ENCODE data around the gene PRC1.

PRC1 gene

GRCh38 chr15:90954712-90955623, 39.4 kb downstream of the PRC1 start, which contains the start of gene RCCD1:
RCCD1 (plus strand) TSS chr15:90954884; CDS start chr15:90956735, 1,851 bp downstream.
- peak; percentile 87 for DNase-seq

GRCh38 chr15:90953947-90954711, 40.2 kb downstream of the PRC1 start:
- no peak for DNase-seq

- DNase-seq = no peak
Measured at GRCh38 chr15:90952901-90953677, 41.2 kb downstream of the PRC1 start.

DNA sequence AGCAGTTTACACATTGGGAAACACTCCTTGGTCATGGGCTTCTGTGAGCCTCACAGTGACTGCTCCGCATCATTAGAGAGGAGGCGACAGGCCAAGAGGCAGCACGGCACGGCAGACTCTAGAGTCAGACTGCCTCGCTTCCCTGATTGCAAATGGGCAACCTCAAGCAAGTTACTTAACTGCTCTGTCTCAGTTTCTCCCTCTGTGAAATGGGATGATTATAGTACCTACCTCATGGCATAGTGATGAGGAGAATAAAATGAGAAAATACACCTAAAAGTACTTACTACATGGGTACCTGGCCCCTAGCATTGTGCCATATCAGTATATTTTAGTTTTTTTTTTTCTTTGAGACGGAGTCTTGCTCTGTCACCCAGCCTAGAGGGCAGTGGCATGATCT, 43.7 kb downstream of the PRC1 start:
- no peak for DNase-seq

DNA sequence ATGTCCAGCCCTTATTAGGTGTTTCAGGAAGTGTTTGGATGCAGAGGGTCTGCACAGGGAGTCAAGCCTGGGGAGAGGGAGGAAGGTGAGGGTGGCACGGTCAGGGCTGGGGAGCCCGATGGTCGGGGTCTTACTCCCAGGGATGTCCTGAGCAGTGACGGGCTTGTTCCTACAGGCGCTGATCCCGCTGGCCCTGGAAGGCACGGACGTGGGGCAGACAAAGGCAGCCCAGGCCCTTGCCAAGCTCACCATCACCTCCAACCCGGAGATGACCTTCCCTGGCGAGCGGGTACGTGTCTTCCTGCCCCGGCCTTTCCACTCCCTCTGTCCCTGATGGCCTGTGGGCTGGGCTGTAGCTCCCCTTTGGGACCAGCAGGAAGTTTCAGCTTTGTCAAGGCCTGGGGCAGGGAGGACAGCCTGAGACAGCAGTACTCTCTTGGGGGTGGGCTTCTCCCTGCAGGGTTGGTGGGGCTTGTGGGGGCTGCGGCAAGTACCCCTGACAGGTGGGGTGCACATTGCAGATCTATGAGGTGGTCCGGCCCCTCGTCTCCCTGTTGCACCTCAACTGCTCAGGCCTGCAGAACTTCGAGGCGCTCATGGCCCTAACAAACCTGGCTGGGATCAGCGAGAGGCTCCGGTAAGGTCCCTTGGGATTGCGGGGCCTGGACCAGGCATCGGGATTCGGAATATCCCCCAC, 44.2 kb downstream of the PRC1 start:
- no peak for DNase-seq

DNA sequence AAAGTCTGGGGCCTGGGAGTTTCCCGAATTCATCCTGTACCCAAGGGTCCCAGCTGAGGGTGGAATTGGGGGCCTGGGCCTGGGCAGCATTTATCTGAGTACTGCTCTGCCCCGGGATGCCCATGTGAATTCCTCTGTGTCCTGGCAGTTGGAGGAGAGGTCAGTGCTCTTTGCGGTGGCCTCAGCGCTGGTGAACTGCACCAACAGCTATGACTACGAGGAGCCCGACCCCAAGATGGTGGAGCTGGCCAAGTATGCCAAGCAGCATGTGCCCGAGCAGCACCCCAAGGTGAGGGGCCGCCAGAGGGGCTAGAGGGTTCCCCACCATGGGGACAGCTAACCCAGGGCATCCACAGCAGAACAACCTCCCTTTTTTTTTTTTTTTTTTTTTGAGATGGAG, 45.8 kb downstream of the PRC1 start:
- DNase-seq = no peak

DNA sequence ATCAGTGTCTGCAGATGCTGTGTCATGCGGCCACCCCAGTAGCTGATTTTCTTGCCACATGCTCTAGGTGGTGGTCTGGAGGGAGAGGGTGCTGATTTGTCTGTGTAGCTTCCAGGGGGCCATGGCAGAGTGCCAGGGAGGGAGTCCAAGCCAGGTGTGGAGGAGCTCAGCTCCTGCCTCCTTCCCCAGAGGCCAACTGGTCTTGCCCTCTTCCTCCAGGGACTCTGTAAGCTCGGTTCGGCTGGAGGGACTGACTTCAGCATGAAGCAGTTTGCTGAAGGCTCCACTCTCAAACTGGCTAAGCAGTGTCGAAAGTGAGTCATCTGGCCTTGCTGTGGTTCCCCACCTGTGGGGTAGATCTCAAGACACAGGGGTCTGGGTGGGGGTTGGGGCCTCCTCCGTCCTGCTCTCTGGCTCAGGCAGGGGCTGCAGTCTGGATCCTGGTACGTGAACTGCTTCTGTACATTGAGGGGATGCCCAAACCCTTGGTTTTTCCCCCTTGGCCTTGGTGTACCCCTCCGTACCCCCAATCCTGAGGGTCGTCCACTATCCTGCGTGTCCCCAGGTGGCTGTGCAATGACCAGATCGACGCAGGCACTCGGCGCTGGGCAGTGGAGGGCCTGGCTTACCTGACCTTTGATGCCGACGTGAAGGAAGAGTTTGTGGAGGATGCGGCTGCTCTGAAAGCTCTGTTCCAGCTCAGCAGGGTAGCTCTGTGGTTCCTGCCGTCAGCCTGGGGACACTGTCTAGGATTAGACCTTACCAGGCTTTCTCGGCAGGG, 46.6 kb downstream of the PRC1 start:
- DNase-seq = no peak

DNA sequence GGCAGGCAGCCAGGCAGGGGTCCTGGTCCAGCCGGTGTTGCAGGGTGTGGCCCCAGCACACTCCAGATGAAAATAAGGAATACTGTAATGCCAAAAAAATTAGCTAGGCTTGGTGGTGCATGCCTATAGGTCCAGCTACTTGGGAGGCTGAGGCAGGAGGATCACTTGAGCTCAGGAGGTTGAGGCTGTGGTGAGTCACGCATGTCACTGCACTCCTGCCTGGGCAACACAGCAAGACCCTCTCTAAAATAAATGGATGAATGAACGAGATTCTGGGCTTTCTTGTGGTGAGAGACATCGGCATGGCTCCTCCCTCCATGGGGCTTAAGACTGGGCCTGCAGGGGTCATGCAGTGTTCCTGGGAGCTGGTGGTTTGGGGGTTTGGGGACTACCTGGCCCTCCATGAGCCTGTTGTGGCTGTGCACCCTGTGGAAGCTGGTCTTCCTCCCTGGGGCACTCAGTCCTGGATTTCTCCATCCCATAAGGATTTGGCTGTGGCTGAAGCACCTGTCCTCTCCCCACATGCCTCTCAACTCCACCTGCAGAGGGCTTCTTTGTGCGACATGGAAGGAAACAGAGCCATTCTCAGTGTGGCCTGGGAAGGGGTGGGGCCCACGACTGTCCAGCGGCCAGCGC, 47.3 kb downstream of the PRC1 start:
- DNase-seq = no peak

GRCh38 chr15:90946538-90946937, 47.8 kb downstream of the PRC1 start:
- no peak for DNase-seq

GRCh38 chr15:90945091-90945490, 49.2 kb downstream of the PRC1 start:
- no peak for DNase-seq

- DNase-seq = no peak
Measured at GRCh38 chr15:90942354-90943120, 51.8 kb downstream of the PRC1 start.

DNA sequence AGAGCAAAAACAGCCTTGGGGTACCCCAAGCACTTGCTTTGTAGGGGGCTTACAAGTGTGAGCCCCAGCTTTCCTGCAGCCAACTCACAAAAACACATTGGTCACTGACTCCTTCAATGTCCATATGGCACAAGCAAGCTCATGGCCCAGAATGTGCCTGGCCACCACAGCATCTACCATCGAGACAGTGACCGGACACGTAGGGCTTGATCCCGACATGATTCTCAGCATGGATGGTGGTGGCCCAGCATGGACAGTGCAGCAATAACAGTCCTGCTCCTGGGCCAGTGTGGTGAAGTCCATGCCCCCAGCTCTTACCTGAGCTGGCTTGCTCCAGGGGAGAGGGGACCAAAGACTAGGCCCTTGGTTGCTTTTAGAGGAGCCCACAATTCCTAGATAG, 53.3 kb downstream of the PRC1 start:
- no peak for DNase-seq

- DNase-seq = no peak
Measured at GRCh38 chr15:90939756-90940155, 54.6 kb downstream of the PRC1 start.

GRCh38 chr15:90938261-90938660, 56.1 kb downstream of the PRC1 start:
- DNase-seq = no peak

DNA sequence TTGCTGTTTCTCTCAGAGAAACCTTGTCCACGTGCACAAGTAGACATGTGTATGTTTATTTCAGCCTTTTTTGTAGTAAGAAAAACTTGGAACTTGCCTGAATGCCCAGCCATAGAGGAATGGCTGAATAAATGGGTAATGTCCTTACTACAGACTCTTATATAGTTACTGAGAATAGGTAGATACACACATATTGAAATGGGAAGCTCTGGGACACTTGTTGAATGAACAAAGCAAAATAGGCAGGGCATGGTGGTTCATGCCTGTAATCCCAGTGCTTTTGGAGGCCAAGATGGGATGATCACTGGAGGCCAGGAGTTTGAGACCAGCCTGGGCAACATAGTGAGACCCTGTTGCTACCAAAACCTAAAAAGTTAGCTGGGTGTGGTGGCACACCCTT, 57.5 kb downstream of the PRC1 start:
- DNase-seq = no peak

DNA sequence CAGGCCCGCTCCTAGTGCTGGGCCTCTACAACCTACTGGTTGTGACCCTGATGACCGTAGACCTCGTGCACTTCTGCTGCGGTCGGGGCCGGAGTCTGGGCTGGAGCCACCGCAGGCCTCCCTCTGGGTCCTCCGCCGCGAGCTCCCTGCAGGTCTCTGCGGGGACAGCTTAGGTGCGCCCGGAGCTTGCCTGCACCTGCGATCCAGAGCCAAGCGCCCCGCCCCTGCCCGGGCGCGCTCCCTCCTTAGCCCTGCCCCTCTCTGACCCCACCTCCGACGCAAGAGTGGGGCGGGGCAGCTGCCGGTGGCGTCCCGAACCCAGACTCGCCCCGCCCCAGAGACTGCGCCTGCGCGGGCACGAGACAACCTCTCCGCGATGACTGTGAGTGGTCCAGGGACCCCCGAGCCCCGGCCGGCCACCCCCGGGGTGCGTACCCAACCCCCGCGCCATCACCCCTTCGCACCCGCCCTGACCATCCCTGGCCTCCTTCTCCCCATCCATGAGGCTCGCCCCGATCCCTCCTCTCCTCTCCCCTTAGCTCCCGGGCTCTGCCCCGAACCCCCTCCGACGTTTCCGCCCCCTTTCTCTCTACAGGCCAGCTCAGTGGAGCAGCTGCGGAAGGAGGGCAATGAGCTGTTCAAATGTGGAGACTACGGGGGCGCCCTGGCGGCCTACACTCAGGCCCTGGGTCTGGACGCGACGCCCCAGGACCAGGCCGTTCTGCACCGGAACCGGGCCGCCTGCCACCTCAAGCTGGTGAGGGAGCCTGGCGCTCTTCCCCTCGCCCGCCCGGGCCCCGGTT, 59.2 kb downstream of the PRC1 start, which contains the start of gene UNC45A:
Gene UNC45A (plus strand): TSS at position 337 of the 803 bp plus-strand sequence. CDS start 40 bp downstream, at position 377.
- DNase-seq = peak; percentile 95

GRCh38 chr15:90934256-90934948, 59.9 kb downstream of the PRC1 start:
- peak; percentile 80 for DNase-seq

- DNase-seq = no peak
Measured at GRCh38 chr15:90933301-90933700, 61.0 kb downstream of the PRC1 start.

DNA sequence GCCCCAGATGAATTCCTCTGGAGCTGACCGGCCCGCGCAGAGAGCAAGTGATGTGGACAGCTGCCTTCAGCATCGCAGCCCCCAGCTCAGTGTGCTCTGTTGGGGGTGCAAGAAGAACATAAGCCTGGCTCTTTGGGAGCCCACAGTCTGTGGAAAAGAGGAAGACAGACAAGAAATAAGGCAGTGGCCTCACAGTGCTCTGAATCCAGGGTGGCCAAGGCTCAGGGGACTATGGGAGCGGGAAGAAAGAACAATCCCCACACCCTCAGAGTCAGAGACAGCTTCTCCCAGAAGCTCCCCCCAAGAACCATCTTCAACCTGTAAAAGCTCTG, 61.7 kb downstream of the PRC1 start:
- no peak for DNase-seq

Data from effector CD4-positive, alpha-beta T cell (primary cell).